Panc1 (cell line): ENCODE data around the gene SOX30. TPM values are rescaled to one million over a fixed set of nuclear protein-coding genes. Genes with fewer than 3 reads are reported as not detected.

ENCODE experiments used
- ATAC-seq: fragments of 200-7000 bp; cut with Tn5 transposase; 2 replicates; pipeline ENCODE4 v1.9.1; 2020; ENCODE audit warnings: mild to moderate bottlenecking, moderate library complexity
- BruUV-seq: library from RNA; stranded (reverse); fragments of 400-500 nt; replicated peaks from 2 replicates; lab custom pipeline; 2021; lab: Mats Ljungman, UMichigan
- CTCF ChIA-PET: fragments of 300-600 bp; sonication (Branson Sonifier 250); formaldehyde crosslinking; loops from one replicate; lab custom pipeline; 2022; ENCODE audit warnings: antibody characterized with exemption; lab: Charles Lee
- POLR2A ChIA-PET: fragments of 300-600 bp; sonication (Branson Sonifier 250); formaldehyde crosslinking; loops from one replicate; lab custom pipeline; 2022; ENCODE audit warnings: antibody characterized with exemption; lab: Charles Lee
- DNase-seq: peaks from one replicate; pipeline ENCODE4 v3.0.0-alpha.2; 2010; ENCODE audit warnings: low read depth, low spot score
- H3K27ac ChIP-seq: 2 replicates; pipeline ENCODE4 v1.5.1; 2011; ENCODE audit warnings: mild to moderate bottlenecking, low read length, inconsistent platforms
- H3K27me3 ChIP-seq: fragments of 200-500 bp; sonication (Bioruptor generic); 2 replicates; pipeline ENCODE4 v1.6.0; 2014; ENCODE audit warnings: low read length, inconsistent platforms; ENCODE audit not compliant: control insufficient read depth, insufficient read depth
- H3K36me3 ChIP-seq: fragments of 200-500 bp; sonication (Bioruptor generic); 2 replicates; pipeline ENCODE4 v1.5.1; 2014; ENCODE audit warnings: inconsistent platforms, mild to moderate bottlenecking, low read length, moderate library complexity; ENCODE audit not compliant: control insufficient read depth, insufficient read depth
- H3K4me1 ChIP-seq: 2 replicates; pipeline ENCODE4 v1.5.1; 2011; ENCODE audit warnings: inconsistent platforms, mild to moderate bottlenecking, low read length, moderate library complexity; ENCODE audit not compliant: control insufficient read depth, insufficient read depth
- H3K4me3 ChIP-seq, 2 experiments: 2 replicates each; pipeline ENCODE4 v1.5.1; 2011 to 2012; ENCODE audit warnings: low read depth in 2 of 2, low read length in 2 of 2, mild to moderate bottlenecking in 2 of 2, inconsistent platforms in 1 of 2, moderate library complexity in 1 of 2
- H3K9me3 ChIP-seq: fragments of 200-500 bp; sonication (Bioruptor generic); 2 replicates; pipeline ENCODE4 v1.5.1; 2014; ENCODE audit warnings: low read depth, mild to moderate bottlenecking, inconsistent platforms, low read length, moderate library complexity; ENCODE audit not compliant: control insufficient read depth, insufficient read depth
- CTCF ChIP-seq: fragments of 450-650 bp; IDR thresholded peaks from 2 replicates; pipeline ENCODE4 v1.5.1; 2017; ENCODE audit warnings: mild to moderate bottlenecking
- POLR2AphosphoS5 ChIP-seq: IDR thresholded peaks from 2 replicates; pipeline ENCODE4 v1.6.1; 2012; ENCODE audit warnings: mild to moderate bottlenecking, low read depth, low read length, moderate library complexity
- REST ChIP-seq, 2 experiments: IDR thresholded peaks; 2 replicates each; pipeline ENCODE4 v1.6.1; 2011 to 2012; ENCODE audit warnings: low read depth in 2 of 2, control low read depth in 1 of 2, low read length in 1 of 2, mild to moderate bottlenecking in 1 of 2, moderate library complexity in 1 of 2; ENCODE audit not compliant: insufficient read depth in 1 of 2
- SIN3A ChIP-seq: IDR thresholded peaks from 2 replicates; pipeline ENCODE4 v1.6.1; 2012; ENCODE audit warnings: low read depth, mild to moderate bottlenecking, low read length, moderate library complexity, borderline replicate concordance; ENCODE audit not compliant: insufficient read depth
- TCF7L2 ChIP-seq: IDR thresholded peaks from 2 replicates; pipeline ENCODE4 v1.6.1; 2011; ENCODE audit warnings: mild to moderate bottlenecking, low read depth, low read length, inconsistent platforms
- in situ Hi-C: cut with HindIII; loops from 2 replicates; pipeline ENCODE4 v1.10.0; 2016; ENCODE audit warnings: low sequenced_read_pairs, low pct_unique_long_range_greater_than_20kb
- intact Hi-C: fragments of 100-400 bp; cut with micrococcal nuclease; formaldehyde crosslinking; loops from one replicate; pipeline ENCODE4 v1.10.0; 2022; ENCODE audit not compliant: unreplicated experiment
- total RNA-seq: library from RNA; stranded (reverse); gene quantifications from one replicate; pipeline ENCODE4 v1.2.1, GENCODE V29; 2021; ENCODE audit not compliant: unreplicated experiment

SOX30 gene
- total RNA-seq, 1 experiment from 2014 or later = not detected

GRCh38 chr5:157690690-157691433 is 38.6 kb upstream of the SOX30 start:
- Histone ChIP-seq H3K27me3 (no peaks in the 10 kb centered on the region), H3K9me3 (no peaks in the 10 kb centered on the region), H3K4me1 (no peaks in the 10 kb centered on the region), H3K4me3 (no peak overlapping the region), H3K36me3 (no peaks in the 10 kb centered on the region), H3K27ac (no peak overlapping the region)
- intact Hi-C loops (no loop called here), in situ Hi-C loops (no loop called here)
- no TSS peak for BruUV-seq
- TF ChIP-seq POLR2AphosphoS5 (no peak), TCF7L2 (no peak), REST (IDR thresholded peaks at IDR 0.05; ENCODE audit: insufficient read depth in 1 of 2, low read depth in 2 of 2, low read length in 1 of 2) (no peak), CTCF (no peak), SIN3A (no peak)
- POLR2A ChIA-PET = no interaction called here
- DNase-seq = no peak
- ATAC-seq = no peak
- CTCF ChIA-PET = no interaction called here

- in situ Hi-C loops = no loop called here
- DNase-seq (no peak), ATAC-seq (no peak)
- Histone ChIP-seq H3K36me3 (no peaks in the 10 kb centered on the region), H3K27ac (no peak overlapping the region), H3K27me3 (no peaks in the 10 kb centered on the region), H3K9me3 (no peaks in the 10 kb centered on the region), H3K4me3 (no peak overlapping the region), H3K4me1 (no peaks in the 10 kb centered on the region)
- intact Hi-C loops = no loop called here
- ChIA-PET CTCF (no interaction called here), POLR2A (no interaction called here)
- no TSS peak for BruUV-seq
- TF ChIP-seq POLR2AphosphoS5 = no peak
- TF ChIP-seq TCF7L2 = no peak
- TF ChIP-seq CTCF = no peak; the same call in 1 of the 2 replicates
- no peak for TF ChIP-seq SIN3A
- TF ChIP-seq REST (IDR thresholded peaks at IDR 0.05; ENCODE audit: insufficient read depth in 1 of 2, low read depth in 2 of 2, low read length in 1 of 2) = no peak
Measured at GRCh38 chr5:157689942-157690689, 37.9 kb upstream of the SOX30 start.
